GM12875 (cell line): Measurements from ENCODE around the gene SLC6A15.

Experiments used
- H3K4me3 ChIP-seq: one replicate; pipeline ENCODE4 v1.5.1; 2011; ENCODE audit warnings: low read depth, low read length, control low read depth
- CTCF ChIP-seq: IDR thresholded peaks from 2 replicates; pipeline ENCODE4 v1.5.1; 2011; ENCODE audit warnings: low read depth, mild to moderate bottlenecking, control low read depth, inconsistent platforms, low read length, moderate library complexity, borderline replicate concordance; ENCODE audit not compliant: insufficient read depth

SLC6A15 gene

DNA sequence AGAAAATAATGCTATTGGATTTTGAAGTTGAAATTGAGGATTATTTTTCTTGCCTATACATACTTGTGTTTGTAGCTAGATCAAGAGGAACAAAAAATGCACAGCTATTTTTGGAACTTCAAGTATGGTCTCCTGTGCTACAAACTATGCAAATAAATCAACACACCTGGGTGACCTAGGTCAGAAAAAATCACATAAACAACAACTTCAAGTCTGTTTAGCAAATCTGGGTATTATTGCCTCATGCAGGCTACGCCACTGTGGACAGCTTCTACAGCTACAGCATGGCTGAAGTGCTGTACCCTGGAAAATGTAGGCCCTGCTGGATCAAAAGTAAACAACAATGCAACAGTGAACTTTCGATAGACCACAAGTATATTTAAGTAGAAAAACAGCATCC lies 87.5 kb downstream of the SLC6A15 start:
- no peak for TF ChIP-seq CTCF
- no peak overlapping the region for H3K4me3 ChIP-seq

GRCh38 chr12:84822525-84822924 lies 90.1 kb downstream of the SLC6A15 start:
- no peak for TF ChIP-seq CTCF
- H3K4me3 ChIP-seq = no peak overlapping the region

DNA sequence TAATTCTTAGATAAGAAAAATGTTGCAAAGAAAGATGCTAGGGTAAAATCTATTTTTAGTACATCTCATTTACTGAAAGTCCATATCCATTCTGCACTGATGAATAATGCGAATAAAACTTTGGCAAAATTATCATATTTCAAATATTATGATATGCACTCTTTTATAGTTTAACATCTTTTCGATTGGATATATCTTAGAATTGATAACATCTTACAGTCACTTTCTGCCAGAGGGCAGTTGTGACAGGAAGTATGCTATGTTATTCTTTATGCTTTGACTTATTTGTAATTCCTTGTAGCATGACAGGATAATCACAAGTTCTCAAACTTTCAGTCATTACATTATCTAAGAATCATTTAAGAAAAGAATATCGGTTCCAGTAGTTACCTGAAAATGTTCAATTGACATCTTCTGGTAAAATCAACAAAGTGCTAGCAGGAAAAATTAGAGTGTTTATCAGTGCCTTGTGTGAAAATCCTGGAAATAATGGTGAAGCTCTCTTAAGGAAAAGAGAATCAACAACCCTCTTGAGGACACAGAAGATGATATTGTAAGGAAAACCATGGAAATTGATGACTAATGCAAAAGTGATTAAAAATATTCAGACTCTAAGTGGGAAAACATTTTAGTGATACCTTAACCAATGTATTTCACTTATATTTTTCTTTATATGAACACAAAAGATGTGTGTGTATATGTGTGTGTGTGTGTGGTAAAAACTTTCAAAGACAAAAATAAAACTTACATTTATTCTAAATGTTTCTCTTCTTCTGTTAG lies 95.5 kb downstream of the SLC6A15 start:
- no peak for TF ChIP-seq CTCF
- H3K4me3 ChIP-seq = no peak overlapping the region

GRCh38 chr12:84814664-84815245 lies 97.8 kb downstream of the SLC6A15 start:
- no peak overlapping the region for H3K4me3 ChIP-seq
- TF ChIP-seq CTCF = no peak

GRCh38 chr12:84813780-84814663 lies 98.6 kb downstream of the SLC6A15 start:
- no peak overlapping the region for H3K4me3 ChIP-seq
- no peak for TF ChIP-seq CTCF

GRCh38 chr12:84811291-84811690 lies 101.3 kb downstream of the SLC6A15 start:
- H3K4me3 ChIP-seq = no peak overlapping the region
- no peak for TF ChIP-seq CTCF

DNA sequence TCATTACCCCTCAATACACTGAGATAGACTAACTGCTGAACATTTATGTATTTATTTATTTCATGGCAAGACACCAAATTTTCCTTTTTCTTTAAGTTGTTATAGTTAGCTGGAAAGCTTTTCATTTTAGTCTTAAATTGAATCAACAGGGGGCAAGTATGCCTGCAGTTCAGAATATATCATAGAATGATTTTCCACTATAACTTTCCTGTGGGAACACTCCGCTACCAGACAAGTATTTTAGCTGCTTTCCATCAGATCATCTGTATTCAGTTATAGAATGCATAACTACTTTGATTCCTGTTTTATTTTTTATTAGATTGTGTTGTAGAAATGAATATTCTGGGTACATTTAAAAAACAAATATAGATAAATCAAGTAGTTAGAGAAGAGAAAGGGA lies 102.0 kb downstream of the SLC6A15 start:
- TF ChIP-seq CTCF = no peak
- no peak overlapping the region for H3K4me3 ChIP-seq
